Activated naive CD4-positive, alpha-beta T cell treated with anti-CD3 and anti-CD28 coated beads, Interleukin-2, amount 10 ng/mL, durations not matched to agents 7 days and 5 days (primary cell): Measurements from ENCODE around the gene CELF5.
"Not testable (repeated sequence)": the region's sequence is repeated elsewhere in the genome, so short reads cannot be mapped to it uniquely, and the experiment has no call there.

Experiments used
- CTCF ChIA-PET: fragments of 350-600 bp; sonication (Branson Sonifier 250); formaldehyde crosslinking; loops from one replicate; lab custom pipeline; 2021; ENCODE audit warnings: antibody characterized with exemption; lab: Charles Lee
- DNase-seq: peaks from one replicate; pipeline ENCODE4 v3.0.0-alpha.2; 2020
- H3K27ac Mint-ChIP-seq: one replicate; pipeline ENCODE4 v1.8.0; 2021; ENCODE audit warnings: mild to moderate bottlenecking, moderate library complexity, mixed read lengths
- H3K27me3 Mint-ChIP-seq: one replicate; pipeline ENCODE4 v1.8.0; 2021; ENCODE audit warnings: mild to moderate bottlenecking, mixed read lengths
- H3K36me3 Mint-ChIP-seq: one replicate; pipeline ENCODE4 v1.8.0; 2021; ENCODE audit warnings: mixed read lengths
- H3K4me1 Mint-ChIP-seq: one replicate; pipeline ENCODE4 v1.8.0; 2021; ENCODE audit warnings: mixed read lengths
- H3K4me3 Mint-ChIP-seq: one replicate; pipeline ENCODE4 v1.8.0; 2021; ENCODE audit warnings: mild to moderate bottlenecking, moderate library complexity, mixed read lengths
- H3K9me3 Mint-ChIP-seq: one replicate; pipeline ENCODE4 v1.8.0; 2021; ENCODE audit warnings: mixed read lengths

CELF5 gene

DNA sequence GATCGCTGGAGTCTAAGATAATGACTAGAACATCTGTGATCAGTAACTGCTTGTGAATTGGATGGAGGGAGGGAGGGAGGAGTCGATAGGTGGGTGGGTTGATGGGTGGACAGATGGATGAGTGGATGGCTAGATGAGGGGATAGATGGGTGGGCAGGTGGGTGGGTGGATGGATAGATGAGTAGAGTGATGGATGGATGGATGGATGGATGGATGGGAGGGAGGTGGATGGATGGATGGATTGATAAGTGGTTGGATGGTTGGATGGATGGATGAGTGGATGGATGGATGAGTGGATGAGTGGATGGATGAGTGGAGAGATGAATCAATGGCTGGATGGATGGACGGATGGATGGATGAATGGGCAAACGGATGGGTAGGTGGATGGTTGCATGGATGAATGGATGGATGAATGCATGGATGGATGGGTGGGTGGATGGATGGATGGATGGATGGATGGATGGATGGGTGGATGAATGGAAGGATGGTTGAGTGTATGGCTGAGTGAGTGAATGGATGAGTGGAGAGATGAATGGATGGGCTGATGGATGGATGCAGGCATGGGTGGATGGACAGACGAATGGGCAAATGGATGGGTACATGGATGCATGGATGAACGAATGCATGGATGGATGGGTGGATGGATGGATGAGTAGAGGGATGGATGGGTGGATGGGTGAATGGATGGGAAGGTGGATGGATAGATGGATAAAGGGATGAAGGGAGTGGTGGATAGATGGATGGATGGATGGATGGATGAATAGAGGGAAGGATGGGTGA lies 97.9 kb downstream of the CELF5 start:
- Mint-ChIP-seq H3K36me3 (no peaks in the 10 kb centered on the region), H3K9me3 (no peaks in the 10 kb centered on the region), H3K4me1 (no peaks in the 10 kb centered on the region), H3K27me3 (peaks cover 21% of the 10 kb centered on the region), H3K4me3 (no peak overlapping the region), H3K27ac (no peak overlapping the region)
- CTCF ChIA-PET: interaction anchor here (1.1 kb wide), 1 partner anchor 107 kb away, joined by 6 read pairs; no protein-coding TSS in a partner anchor
- no peak for DNase-seq

DNA sequence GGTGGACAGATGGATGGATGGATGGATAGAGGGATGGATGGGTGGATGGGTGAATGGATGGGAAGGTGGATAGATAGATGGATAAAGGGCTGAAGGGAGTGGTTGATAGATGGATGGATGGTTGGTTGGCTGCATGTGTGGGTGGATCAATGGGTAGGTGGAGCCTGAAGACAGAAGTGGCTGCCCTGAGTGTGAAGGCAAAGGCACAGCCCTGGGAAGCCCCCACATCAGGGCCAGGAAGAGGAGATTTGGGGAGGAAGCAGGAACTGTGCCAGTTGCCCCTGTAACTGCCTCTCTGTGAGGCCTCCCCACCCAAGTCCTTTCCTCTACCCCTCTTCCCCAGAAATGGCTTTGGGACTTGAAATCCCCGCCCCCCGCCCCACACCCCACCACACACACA lies 98.6 kb downstream of the CELF5 start:
- Mint-ChIP-seq H3K4me3 (no peak overlapping the region), H3K27ac (no peak overlapping the region), H3K9me3 (no peaks in the 10 kb centered on the region), H3K4me1 (no peaks in the 10 kb centered on the region), H3K36me3 (no peaks in the 10 kb centered on the region), H3K27me3 (peaks cover 20% of the 10 kb centered on the region)
- CTCF ChIA-PET: interaction anchor here (0.6 to 1.6 kb wide), 5 partner anchors 18 to 154 kb away, joined by 3 to 6 read pairs (median 4); no protein-coding TSS in a partner anchor
- DNase-seq: no peak

DNA sequence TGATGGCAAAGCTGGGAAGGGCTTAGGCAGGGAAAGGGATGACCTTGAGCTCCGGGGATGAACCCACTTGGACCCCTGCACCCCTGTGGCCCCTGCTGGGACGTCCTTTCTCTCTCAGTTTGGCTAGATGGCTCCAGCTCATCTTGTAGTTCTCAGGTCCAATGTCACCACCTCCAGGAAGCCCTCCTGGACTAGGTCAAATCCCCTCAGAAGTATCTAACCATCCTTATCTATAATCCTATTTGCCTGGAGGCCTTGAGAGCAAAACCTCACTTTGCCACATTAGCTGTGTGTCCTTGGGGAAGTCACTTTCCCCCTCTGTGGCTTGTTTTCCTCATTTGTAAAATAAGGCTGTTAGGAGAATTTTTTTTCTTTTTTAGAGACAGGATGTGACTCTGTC lies 99.2 kb downstream of the CELF5 start:
- H3K36me3 Mint-ChIP-seq: no peaks in the 10 kb centered on the region
- H3K27me3 Mint-ChIP-seq: peaks cover 18% of the 10 kb centered on the region
- H3K4me3 Mint-ChIP-seq: no peak overlapping the region
- CTCF ChIA-PET: interaction anchor here (0.6 to 1.6 kb wide), 5 partner anchors 19 to 154 kb away, joined by 3 to 6 read pairs (median 4); no protein-coding TSS in a partner anchor
- H3K27ac Mint-ChIP-seq: no peak overlapping the region
- no peaks in the 10 kb centered on the region for H3K4me1 Mint-ChIP-seq
- no peaks in the 10 kb centered on the region for H3K9me3 Mint-ChIP-seq
- no peak for DNase-seq

DNA sequence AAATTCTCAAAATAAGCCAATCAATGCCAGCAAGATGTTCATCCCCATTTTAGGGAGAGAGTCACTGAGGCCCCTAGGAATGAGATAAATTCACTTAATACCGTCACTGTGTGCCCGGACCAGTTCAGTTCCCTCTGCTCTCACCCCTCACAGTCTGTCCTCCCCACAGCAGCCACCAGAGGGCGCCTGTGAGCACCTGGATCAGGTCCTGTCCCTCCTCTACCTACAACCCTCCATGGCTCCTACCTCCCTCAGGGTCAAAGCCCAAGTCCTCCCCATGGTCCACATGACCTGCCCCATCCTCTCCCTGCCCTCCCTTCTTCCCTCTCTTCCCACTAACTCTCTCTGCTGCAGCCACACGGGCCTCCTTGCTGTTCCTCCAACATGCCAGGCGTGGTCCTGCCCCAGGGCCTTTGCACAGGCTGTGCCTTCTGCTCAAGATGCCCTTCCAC lies 100.0 kb downstream of the CELF5 start:
- Mint-ChIP-seq H3K27me3 (peaks cover 23% of the 10 kb centered on the region), H3K27ac (no peak overlapping the region), H3K4me3 (no peak overlapping the region), H3K36me3 (no peaks in the 10 kb centered on the region), H3K4me1 (no peaks in the 10 kb centered on the region), H3K9me3 (no peaks in the 10 kb centered on the region)
- DNase-seq: peak; percentile 85
- CTCF ChIA-PET: interaction anchor here (1.5 to 6.7 kb wide), 3 partner anchors 19 to 107 kb away, joined by 4 to 49 read pairs (median 6); no protein-coding TSS in a partner anchor

DNA sequence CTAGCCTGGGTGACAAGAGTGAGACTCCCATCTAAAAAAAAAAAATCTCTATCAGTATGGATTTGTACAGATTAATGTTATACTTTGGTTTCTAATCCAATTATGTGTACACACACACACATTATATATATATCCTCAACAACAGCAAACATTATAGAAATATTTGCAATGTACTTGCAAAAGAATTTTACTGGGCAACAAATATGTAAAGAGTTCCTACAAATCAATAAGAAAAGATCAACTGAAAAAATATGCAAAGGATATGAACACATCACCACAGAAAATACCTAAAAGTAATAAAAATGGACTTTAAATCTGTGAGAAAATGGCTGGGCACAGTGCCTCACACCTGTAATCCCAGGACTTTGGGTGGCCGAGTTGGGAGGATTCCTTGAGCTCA lies 101.0 kb downstream of the CELF5 start:
- H3K9me3 Mint-ChIP-seq: no peaks in the 10 kb centered on the region
- no peaks in the 10 kb centered on the region for H3K4me1 Mint-ChIP-seq
- H3K27me3 Mint-ChIP-seq: peaks cover 24% of the 10 kb centered on the region
- H3K36me3 Mint-ChIP-seq: no peaks in the 10 kb centered on the region
- no peak overlapping the region for H3K27ac Mint-ChIP-seq
- H3K4me3 Mint-ChIP-seq: no peak overlapping the region
- CTCF ChIA-PET: interaction anchor here (0.6 to 6.7 kb wide), 6 partner anchors 17 to 146 kb away, joined by 3 to 49 read pairs (median 5); no protein-coding TSS in a partner anchor
- DNase-seq: no peak

DNA sequence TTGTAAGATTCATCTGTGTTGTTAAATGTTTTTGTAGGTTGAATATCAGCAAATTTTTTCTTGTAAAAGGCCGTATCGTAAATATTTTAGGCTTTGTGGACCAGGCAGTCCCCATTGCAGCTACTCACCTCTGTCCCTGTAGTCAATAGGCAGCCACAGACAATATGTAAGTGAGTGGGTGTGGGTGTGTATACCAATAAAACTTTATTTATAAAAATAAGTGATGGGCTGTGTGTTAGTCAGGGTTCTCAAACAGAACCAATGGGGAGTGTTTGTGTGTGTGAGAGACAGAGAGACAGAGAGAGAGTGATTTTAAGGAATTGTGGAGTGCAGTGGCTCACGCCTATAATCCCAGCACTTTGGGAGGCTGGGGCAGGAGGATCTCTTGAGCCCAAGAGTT lies 104.3 kb downstream of the CELF5 start:
- Mint-ChIP-seq H3K36me3 (no peaks in the 10 kb centered on the region), H3K27me3 (peaks cover 10% of the 10 kb centered on the region), H3K9me3 (peaks cover 5% of the 10 kb centered on the region), H3K27ac (no peak overlapping the region), H3K4me3 (no peak overlapping the region), H3K4me1 (no peaks in the 10 kb centered on the region)
- no peak for DNase-seq
- CTCF ChIA-PET: interaction anchor here (1.3 to 6.7 kb wide), 4 partner anchors 98 to 144 kb away, joined by 4 to 49 read pairs (median 5); no protein-coding TSS in a partner anchor

DNA sequence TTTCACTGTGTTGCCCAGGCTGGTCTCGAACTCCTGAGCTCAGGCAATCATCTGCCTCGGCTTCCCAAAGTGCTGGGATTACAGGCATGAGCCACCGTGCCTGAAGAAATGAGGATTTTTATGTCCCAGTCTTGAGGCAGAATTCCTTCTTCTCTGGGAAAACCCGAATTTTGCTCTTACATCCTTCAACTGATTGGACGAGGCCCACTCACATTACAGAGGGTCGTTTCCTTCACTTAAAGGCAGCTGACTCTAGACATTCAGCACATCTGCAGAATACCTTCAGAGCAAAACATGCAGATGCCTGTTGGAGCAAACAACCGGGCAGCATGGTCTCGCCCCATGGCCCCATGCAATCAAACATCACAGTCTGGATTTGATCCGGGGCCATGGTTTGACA lies 105.6 kb downstream of the CELF5 start:
- Mint-ChIP-seq H3K36me3 (no peaks in the 10 kb centered on the region), H3K4me3 (no peak overlapping the region), H3K9me3 (peaks cover 5% of the 10 kb centered on the region), H3K27ac (no peak overlapping the region), H3K27me3 (peaks cover 7% of the 10 kb centered on the region), H3K4me1 (no peaks in the 10 kb centered on the region)
- CTCF ChIA-PET: interaction anchor here (1.5 to 6.7 kb wide), 2 partner anchors 101 to 155 kb away, joined by 6 to 49 read pairs; no protein-coding TSS in a partner anchor
- no peak for DNase-seq

DNA sequence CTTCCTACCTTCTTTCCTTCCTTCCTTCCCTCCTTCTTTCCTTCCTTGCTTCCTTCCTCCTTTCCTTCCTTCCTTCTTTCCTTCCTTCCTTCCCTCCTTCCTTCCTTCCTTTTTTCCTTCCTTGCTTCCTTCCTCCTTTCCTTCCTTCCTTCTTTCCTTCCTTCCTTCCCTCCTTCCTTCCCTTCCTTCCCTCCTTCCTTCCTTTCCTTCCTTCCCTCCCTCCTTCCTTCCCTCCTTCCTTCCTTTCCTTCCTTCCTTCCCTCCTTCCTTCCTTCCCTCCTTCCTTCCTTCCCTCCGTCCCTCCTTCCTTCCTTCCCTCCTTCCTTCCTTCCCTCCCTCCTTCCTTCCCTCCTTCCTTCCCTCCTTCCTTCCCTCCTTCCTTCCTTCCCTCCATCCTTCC lies 107.8 kb downstream of the CELF5 start:
- H3K27ac Mint-ChIP-seq, CTCF ChIA-PET, H3K9me3 Mint-ChIP-seq, DNase-seq, H3K4me1 Mint-ChIP-seq, H3K4me3 Mint-ChIP-seq, H3K36me3 Mint-ChIP-seq: not testable (repeated sequence)
- H3K27me3 Mint-ChIP-seq: peaks cover 10% of the 10 kb centered on the region

DNA sequence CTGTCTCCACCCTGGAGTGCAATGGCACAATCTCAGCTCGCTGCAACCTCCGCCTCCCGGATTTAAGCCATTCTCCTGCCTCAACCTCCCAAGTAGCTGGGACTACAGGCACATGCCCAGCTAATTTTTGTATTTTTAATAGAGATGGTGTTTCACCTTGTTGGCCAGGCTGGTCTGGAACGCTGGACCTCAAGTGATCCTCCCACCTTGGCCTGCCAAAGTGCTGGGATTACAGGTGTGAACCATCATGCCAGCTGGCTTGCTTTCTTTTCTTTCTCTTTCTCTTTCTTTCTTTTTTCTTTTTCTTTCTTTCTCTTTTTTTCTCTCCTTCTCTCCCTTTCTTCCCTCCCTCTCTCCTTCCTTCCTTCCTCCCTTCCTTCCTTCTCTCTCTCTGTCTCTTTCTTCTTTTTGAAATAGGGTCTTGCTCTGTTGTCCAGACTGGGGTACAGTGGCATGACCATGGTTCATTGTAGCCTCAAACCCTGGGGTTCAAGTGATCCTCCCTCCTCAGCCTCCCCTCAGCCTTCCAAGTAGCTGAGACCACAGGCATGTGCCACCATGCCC lies 108.6 kb downstream of the CELF5 start:
- Mint-ChIP-seq H3K4me3 (no peak overlapping the region), H3K27me3 (peaks cover 10% of the 10 kb centered on the region), H3K4me1 (peaks cover 2% of the 10 kb centered on the region), H3K9me3 (peaks cover 5% of the 10 kb centered on the region), H3K27ac (peak overlapping the region; percentile 68), H3K36me3 (no peaks in the 10 kb centered on the region)
- no peak for DNase-seq
- CTCF ChIA-PET: interaction anchor here (0.8 kb wide), 1 partner anchor 51 kb away, joined by 3 read pairs; no protein-coding TSS in a partner anchor

DNA sequence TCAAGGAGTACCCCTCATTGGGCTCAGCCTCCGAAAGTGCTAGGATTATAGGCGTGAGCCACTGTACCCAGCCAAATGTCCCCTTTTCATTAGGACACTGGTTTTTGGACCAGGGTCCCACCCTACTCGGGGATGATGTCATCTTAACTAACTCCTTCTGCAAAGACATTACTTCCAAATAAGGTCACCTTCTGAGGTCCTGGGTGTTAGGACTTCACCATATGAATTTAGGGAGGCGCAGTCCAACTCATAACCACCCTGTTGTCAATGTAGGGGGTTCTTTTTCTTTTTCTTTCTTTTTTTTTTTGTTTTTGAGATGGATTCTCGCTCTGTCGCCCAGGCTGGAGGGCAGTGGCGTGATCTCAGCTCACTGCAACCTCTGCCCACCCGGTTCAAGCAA lies 109.2 kb downstream of the CELF5 start:
- CTCF ChIA-PET: interaction anchor here (0.8 kb wide), 1 partner anchor 51 kb away, joined by 3 read pairs; no protein-coding TSS in a partner anchor
- Mint-ChIP-seq H3K4me1 (peaks cover 7% of the 10 kb centered on the region), H3K27ac (no peak overlapping the region), H3K4me3 (no peak overlapping the region), H3K36me3 (no peaks in the 10 kb centered on the region), H3K27me3 (peaks cover 10% of the 10 kb centered on the region), H3K9me3 (peaks cover 5% of the 10 kb centered on the region)
- no peak for DNase-seq

DNA sequence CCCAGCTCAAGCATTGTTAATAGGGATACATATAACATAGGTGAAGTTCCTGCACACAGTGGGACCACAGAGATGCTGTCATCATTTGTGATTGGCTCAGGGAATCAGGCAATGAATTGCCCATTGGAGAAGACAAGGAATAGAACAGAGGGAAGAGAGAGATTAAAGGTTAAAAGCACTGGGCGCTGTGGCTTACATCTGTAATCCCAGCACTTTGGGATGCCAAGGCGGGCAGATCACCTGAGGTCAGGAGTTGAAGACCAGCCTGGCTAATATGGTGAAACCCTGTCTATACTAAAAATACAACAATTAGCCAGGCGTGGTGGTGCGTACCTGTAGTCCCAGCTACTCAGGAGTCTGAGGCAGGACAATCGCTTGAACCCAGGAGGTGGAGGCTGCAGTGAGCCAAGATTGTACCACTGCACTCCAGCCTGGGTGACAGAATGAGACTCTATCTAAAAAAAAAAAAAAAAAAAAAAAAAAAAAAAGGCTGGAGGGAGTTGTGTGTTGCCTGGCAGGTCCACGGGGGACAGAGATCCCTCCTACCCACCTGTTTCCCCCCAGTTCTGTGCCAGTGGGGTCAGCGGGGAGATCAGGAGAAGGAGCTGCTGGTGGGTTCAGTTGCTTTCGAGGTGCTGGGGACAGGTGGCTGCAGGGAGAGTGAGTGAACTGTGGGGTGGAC lies 110.4 kb downstream of the CELF5 start:
- not testable (repeated sequence) for H3K9me3 Mint-ChIP-seq, H3K4me1 Mint-ChIP-seq, H3K27ac Mint-ChIP-seq, DNase-seq, H3K4me3 Mint-ChIP-seq, H3K27me3 Mint-ChIP-seq, H3K36me3 Mint-ChIP-seq
- CTCF ChIA-PET: interaction anchor here (0.6 to 1.0 kb wide), 3 partner anchors 105 to 423 kb away, joined by 3 to 4 read pairs (median 3); no protein-coding TSS in a partner anchor

DNA sequence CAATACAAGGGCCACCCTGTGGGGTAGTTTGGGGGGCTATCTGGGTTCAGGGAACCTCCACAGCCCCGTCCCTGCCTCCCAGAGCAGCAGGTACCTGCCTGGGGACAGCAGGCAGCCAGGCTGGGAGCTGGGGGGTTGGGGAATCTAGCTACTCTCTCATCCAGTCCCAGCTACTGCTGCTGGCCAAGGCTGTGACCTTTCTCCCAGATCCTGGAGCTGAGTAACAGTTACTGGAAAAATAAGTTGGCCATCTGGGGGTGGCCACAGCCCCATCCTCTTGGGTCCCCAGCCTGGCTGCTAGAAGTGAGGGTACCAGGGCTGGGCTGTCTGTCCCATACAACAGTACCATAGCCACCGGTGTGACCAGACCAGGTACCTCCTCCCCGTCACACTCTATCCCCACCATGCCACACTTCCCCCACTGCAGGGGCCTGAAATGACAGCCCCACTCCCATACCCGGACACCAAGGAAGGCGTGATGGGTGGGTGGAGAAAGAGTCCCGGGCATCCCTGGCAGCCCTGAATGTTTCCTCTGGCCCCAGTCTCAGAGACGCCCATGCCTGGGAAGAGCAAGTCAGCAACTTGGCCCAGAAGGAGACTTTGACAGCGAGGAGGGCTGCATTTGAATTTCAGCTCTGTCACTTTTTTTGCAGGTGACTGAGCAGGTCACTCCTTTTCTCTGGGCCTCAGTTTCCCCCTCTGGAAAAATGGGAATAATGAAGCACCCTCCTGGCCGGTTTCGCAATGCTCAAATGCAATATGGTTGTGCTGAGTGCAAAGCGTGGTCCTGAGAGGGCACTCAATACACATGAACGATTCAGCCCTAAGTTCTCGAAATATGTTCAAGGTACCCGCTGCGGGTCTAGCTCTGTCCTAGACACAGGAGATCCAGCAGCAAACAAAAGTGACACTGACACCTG lies 111.2 kb downstream of the CELF5 start:
- H3K27ac Mint-ChIP-seq: no peak overlapping the region
- CTCF ChIA-PET: interaction anchor here (1.3 kb wide), 1 partner anchor 137 kb away, joined by 3 read pairs; no protein-coding TSS in a partner anchor

DNA sequence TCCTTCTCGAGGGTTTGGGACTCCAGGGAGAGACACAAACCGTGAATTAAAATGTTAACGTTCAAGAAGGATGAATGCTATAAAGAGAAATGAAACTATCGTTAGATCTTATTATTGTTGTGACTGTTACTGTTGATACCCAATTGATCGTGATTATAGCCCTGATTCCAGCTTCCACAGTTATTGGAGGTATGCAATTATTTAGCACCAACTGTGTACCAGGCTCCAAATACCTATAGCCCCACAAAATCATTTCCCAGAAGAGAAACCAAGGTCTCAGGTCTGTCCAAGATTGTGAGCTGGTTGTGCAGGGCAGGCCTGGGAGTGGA lies 111.9 kb downstream of the CELF5 start:
- Mint-ChIP-seq H3K9me3 (peaks cover 5% of the 10 kb centered on the region), H3K27ac (no peak overlapping the region), H3K4me1 (peaks cover 9% of the 10 kb centered on the region), H3K36me3 (no peaks in the 10 kb centered on the region), H3K4me3 (no peak overlapping the region), H3K27me3 (peaks cover 8% of the 10 kb centered on the region)
- CTCF ChIA-PET: interaction anchor here (1.3 kb wide), 1 partner anchor 136 kb away, joined by 3 read pairs; no protein-coding TSS in a partner anchor
- DNase-seq: no peak

More for the DNA sequence above, 111.2 kb downstream of the CELF5 start:
- no peak for DNase-seq
- Mint-ChIP-seq H3K4me1 (peaks cover 9% of the 10 kb centered on the region), H3K27me3 (peaks cover 7% of the 10 kb centered on the region), H3K4me3 (no peak overlapping the region), H3K9me3 (peaks cover 5% of the 10 kb centered on the region), H3K36me3 (no peaks in the 10 kb centered on the region)
